HG02623 (cell line): ENCODE results near the gene C7orf57.

Source experiments
- ATAC-seq: cut with Tn5 transposase; IDR thresholded peaks from one replicate; pipeline ENCODE4 v1.9.1; 2021; ENCODE audit warnings: moderate library complexity; ENCODE audit not compliant: unreplicated experiment

Gene C7orf57

DNA sequence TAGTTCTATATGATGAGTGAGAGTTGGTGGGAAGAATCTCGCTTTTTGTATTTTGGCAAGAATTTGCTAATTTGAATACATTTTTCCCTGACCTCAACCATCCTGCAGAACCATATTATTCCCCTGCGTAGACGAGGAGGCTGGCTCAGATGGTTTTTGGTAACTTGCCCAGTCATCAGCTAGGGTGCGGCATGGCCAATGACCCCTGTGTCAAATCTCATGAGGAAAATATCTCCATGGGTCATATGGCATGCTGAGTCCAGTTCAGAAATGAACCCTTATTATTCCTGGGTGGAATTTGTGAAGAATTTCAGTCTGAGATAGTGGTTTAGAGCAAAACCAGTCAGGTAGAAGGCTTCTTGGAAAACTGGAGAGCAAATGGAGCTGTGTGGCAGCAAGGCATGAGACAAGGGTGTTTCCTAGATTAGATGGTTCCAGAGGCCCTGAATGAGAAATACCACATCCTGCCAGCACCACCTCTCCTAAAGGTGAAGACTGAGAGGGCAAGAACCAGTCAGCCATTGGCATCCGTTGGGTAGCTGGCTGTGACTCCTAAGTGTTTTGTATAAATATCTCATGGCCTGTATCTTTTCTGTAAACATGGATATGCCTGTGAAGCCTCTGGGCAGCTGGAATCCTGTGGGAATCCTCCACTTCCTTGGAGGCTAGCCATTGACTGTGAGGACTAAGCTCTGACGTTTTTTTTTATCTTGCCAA is 47.9 kb downstream of the C7orf57 start:
- no peak for ATAC-seq

- peak; percentile 51 for ATAC-seq
Observed at GRCh38 chr7:48084727-48085432, 49.5 kb downstream of the C7orf57 start.

DNA sequence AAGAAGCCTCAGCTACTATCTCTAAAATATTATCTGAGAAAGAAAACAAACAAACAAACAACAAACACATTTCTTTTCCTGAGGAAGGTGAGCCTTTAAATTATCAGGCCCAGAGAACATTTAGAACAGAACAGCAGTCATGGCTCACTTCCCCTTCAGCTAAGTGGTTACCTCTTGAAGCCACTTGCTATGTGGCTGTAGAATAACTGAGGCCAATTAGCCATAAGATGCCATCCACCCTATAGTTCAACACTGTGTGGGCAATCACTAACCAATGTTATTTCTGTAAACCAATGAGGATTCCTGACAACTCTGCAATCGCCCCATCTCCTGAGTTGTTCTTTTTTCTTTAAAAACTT is 50.1 kb downstream of the C7orf57 start:
- ATAC-seq = no peak

- ATAC-seq = no peak
Observed at GRCh38 chr7:48085942-48086341, 50.6 kb downstream of the C7orf57 start.

DNA sequence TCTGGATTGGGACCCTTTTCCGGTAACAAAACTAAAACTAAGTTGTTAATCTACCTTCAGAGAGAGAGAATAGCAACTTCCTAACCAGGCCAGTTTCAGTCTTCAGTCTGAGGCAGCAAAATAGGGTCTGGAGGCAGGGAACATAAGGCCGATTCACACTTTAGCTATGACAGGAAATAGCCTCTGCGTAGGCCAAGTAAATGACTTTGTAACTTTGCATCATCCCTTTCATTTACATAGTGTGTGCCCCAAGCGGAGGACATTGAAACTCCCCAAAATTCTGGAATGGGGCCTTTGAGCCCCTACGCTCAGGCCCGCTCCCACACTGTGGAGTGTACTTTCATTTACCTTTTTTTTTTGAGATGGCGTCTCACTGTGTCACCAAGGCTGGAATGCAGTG is 52.0 kb downstream of the C7orf57 start:
- peak; percentile 14 for ATAC-seq

DNA sequence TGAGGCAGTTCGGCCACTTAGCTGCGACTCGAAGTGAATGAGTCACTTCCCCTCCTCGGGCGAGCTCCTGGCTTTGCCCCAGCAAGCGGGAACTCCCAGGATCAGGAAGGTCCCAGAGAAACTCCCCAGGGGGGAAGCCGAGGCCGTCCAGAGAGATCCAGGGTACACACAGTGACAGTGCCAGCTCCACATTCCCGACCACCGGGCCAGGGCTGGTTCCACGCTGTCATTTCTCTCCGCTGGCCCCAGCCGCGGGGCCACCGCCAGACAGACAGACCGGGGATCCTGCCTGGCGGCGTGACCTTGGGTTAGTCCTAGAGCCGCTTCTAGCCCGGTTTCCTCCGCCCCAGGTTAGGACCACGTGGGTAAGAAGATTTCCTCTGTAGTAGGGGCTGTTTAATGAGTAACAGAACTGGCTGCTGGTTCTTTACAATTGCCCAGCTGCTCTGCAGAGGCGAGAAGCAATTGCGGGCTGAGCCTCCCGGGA is 53.3 kb downstream of the C7orf57 start:
- peak; percentile 48 for ATAC-seq

GRCh38 chr7:48089046-48090003 is 54.0 kb downstream of the C7orf57 start, which contains the start of gene UPP1:
UPP1 (plus strand) TSS chr7:48089265; CDS start chr7:48094784, 5,519 bp downstream.
- ATAC-seq = peak; percentile 46

- no peak for ATAC-seq
Observed at GRCh38 chr7:48090095-48090805, 54.9 kb downstream of the C7orf57 start.

- no peak for ATAC-seq
Observed at GRCh38 chr7:48091506-48092433, 56.4 kb downstream of the C7orf57 start.

DNA sequence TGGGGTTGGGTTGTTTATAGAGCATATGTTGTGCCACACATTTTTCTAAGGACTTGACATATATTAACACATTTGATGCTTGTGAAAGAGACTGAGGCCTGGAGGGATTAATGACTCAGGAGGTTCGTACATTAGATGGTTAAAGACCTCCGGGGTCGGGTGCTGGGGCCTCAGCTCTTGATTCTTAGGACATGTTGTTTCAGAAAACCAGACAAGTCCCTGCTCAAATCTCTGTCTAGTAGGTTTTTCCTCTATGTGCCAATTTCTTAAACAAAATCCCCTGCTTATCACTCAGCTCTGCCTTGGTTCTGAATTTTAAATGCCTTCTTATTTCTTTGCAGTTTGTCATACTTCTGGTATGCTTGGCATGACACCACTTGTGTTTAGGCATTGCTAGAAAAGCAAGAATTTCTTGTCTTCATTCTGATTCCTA is 59.5 kb downstream of the C7orf57 start:
- no peak for ATAC-seq

- no peak for ATAC-seq
Observed at GRCh38 chr7:48096273-48096672, 60.9 kb downstream of the C7orf57 start.

DNA sequence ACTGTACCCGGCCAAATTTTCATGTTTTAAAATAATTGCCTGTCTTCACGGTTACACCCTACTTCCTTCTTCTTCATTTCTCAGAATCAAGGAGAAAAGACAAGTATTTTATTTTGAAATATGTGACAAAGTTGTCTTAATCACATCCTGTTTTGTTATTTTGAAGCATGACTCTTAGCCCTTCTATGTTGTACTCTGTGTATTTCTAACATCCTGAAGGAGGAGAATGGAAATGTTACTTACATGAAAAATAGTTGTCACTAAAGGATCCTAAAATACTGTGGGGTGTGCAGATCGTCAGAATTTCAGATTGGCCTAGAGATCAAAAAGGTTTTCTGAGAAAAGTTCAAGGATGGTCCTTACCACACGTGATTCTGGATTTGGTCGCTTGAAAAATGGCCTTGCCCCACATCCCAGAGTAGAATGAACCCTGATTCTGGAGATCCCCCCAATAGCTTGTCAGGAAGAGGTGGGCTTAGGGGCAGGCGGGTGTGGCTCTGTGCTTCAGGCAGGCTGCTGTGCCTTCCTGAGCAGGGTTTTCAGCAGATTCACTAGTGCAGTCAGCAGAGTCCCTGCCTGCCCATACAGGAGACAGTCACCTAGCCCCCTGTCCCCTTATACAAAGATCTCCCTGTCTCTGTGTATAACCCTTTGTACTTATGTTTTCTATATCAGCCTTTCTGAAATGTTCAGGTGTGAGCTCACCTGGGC is 62.3 kb downstream of the C7orf57 start:
- no peak for ATAC-seq

- ATAC-seq = no peak
Observed at GRCh38 chr7:48098846-48099245, 63.5 kb downstream of the C7orf57 start.

GRCh38 chr7:48099781-48100180 is 64.4 kb downstream of the C7orf57 start:
- no peak for ATAC-seq

- ATAC-seq = no peak
Observed at GRCh38 chr7:48101352-48101751, 66.0 kb downstream of the C7orf57 start.

DNA sequence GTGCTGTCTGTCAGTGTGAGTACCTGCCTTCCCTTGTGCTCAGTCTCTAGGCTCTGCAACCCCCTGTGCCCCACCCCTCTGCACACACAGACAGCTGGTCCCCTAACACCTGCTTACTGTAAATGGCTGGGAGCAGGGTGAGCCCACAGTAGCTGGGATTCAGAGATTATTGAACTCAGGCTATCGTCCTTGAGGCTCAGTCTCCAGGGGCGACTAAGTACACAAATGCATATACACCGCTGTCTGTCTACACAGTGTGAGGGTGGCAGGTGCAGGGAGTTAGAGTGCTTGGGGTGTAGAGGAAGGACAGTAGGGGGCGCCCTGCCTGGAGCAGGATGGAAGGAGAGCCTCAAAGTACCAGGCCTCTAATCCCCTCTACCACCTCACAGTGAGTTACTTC is 66.6 kb downstream of the C7orf57 start:
- ATAC-seq = no peak

GRCh38 chr7:48102530-48102929 is 67.2 kb downstream of the C7orf57 start:
- ATAC-seq = no peak

GRCh38 chr7:48105045-48105444 is 69.7 kb downstream of the C7orf57 start:
- ATAC-seq = no peak
